ENCODE data around the gene IRX5.

Gene IRX5

DNA sequence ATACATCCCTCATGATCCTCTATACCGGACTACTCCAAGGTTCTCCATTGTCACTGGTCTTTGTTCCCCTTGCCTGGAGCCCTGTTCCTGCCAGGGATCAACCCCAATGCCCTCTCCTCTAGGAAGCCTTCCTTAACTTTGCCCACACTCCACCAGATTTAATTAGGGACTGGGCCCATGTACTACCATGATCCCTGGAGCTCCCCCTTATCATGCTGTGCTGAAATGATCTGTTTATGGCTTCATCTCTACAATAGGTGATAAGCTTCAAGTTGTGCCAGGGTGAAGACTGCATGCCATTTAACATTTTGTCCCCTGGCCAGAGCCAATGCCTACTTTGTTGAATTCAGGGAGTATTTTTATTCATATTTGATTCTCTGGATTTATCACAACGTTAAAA, 17.9 kb upstream of the IRX5 start:
- H3K4me3 ChIP-seq (ENCODE audit: low read depth, low read length), result no peak overlapping the region
- H3K27me3 ChIP-seq (replicated peaks), result no peaks in the 10 kb centered on the region
- no peak overlapping the region for H3K27ac ChIP-seq
- DNase-seq, result no peak
- TF ChIP-seq, protein P1, sequence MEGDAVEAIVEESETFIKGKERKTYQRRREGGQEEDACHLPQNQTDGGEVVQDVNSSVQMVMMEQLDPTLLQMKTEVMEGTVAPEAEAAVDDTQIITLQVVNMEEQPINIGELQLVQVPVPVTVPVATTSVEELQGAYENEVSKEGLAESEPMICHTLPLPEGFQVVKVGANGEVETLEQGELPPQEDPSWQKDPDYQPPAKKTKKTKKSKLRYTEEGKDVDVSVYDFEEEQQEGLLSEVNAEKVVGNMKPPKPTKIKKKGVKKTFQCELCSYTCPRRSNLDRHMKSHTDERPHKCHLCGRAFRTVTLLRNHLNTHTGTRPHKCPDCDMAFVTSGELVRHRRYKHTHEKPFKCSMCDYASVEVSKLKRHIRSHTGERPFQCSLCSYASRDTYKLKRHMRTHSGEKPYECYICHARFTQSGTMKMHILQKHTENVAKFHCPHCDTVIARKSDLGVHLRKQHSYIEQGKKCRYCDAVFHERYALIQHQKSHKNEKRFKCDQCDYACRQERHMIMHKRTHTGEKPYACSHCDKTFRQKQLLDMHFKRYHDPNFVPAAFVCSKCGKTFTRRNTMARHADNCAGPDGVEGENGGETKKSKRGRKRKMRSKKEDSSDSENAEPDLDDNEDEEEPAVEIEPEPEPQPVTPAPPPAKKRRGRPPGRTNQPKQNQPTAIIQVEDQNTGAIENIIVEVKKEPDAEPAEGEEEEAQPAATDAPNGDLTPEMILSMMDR (IDR thresholded peaks at IDR 0.05; ENCODE audit: low read depth, low read length, missing control alignments), result no peak
- H3K36me3 ChIP-seq (replicated peaks), result no peaks in the 10 kb centered on the region
- in situ Hi-C loops (cut with HindIII; ENCODE audit: low pct_ligation_motif_present, low sequenced_read_pairs), result no loop called here

DNA sequence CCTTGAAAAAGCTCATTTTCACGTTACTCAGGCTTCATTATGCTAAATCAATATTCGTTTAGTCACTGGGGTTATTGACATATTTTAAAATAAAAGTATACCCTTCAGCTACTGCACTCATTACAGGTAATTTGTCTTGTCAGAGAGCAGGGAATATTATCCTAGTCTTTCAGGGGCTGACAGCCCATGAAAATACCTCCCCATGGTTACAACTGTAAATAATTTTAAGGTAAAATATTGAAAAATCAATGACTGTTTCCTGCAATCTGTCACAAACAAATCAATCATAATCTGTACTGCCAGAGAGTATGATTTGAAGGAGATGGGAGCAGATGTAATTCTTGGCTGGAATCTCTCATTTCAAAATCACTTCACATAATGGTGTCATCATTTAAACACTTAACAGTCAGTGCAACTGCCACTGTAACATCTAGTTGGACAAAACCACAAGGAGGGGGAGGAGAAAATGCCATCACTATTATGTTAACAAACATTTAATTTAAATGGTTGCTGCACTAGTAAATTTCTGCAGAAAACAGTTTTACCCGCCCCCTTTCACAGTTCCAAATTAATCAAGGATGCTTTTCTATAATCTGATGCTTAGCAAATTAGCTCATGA, 9.3 kb upstream of the IRX5 start:
- H3K27me3 ChIP-seq (replicated peaks), result no peaks in the 10 kb centered on the region
- no peak overlapping the region for H3K4me3 ChIP-seq (ENCODE audit: low read depth, low read length)
- TF ChIP-seq, protein P1 (IDR thresholded peaks at IDR 0.05; ENCODE audit: low read depth, low read length, missing control alignments), result no peak
- no peaks in the 10 kb centered on the region for H3K36me3 ChIP-seq (replicated peaks)
- DNase-seq, result no peak
- in situ Hi-C loops (cut with HindIII; ENCODE audit: low pct_ligation_motif_present, low sequenced_read_pairs), result no loop called here
- no peak overlapping the region for H3K27ac ChIP-seq

DNA sequence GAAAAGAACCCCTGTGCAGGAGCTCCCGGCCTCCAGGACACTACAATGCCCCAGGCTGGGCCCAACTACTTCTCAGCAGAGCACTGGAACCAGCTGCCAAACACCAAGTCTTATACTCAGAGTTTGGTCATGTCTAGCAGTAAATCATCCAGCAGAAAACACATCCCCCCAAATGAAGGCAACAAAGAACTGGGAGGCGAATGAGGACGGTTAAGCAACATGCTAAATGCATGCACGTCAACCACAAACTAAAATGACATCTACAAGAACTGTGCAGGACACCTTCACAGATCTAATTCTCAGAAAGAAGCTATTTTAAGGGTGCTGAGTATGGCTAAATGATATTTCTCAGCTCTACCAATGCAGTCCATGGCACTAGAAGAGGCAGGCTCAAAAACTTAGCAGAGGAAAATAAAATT, 7.6 kb upstream of the IRX5 start:
- Histone ChIP-seq H3K4me3 (ENCODE audit: low read depth, low read length) (no peak overlapping the region), H3K36me3 (replicated peaks) (no peaks in the 10 kb centered on the region), H3K27me3 (replicated peaks) (no peaks in the 10 kb centered on the region), H3K27ac (no peak overlapping the region)
- TF ChIP-seq, protein P1 (IDR thresholded peaks at IDR 0.05; ENCODE audit: low read depth, low read length, missing control alignments), result no peak
- DNase-seq, result no peak
- in situ Hi-C loops (cut with HindIII; ENCODE audit: low pct_ligation_motif_present, low sequenced_read_pairs), result no loop called here

DNA sequence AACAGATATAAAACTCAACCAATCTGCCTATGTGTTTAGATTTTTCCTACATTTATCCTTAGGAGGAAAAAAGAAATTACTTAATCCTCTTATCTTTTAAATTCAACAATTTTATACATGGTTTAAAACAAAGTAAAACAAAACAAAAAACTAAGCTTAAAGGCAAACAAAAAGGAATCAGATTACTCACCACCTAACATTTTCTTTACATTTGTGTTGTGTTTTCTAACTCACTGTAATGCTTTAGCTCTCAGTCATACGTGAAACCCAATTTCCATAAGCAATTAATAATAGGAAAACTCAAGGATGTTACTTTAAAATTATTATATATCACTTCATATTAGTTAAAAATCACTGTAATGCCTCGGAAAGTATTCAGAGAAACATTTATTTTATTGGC, 6.7 kb upstream of the IRX5 start:
- H3K27me3 ChIP-seq (replicated peaks), result no peaks in the 10 kb centered on the region
- H3K4me3 ChIP-seq (ENCODE audit: low read depth, low read length), result no peak overlapping the region

DNA sequence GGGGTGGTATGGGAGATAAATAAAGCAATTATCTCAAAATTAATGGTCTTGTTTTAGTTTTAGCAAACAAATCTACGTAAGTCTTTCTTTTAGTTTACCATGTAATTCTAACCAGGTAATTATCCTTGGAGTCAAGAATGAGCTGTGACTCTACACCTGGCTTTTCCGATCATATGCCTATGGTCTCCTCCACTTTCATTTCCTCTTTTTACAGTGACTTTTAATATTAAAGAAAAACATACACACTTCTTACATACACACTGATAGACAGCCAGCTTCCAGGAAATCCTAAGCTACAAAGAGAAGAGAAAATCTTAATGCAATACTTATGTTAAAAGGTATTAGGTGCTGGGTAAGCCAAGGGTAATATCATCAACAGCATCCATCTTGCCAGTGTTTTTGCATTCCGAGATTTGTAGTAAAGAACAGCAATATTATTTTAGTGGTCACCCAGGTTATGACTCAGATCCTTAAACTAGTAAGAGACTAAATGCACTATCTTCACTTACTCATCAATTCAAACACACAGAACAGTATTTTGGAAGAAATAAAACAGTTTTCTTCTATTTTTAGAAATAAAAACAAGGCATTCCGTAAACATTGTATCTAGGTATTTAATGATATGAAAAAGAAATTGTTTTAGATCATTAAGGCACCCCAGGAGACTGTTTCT, 4.4 kb upstream of the IRX5 start:
- TF ChIP-seq, protein P1 (IDR thresholded peaks at IDR 0.05; ENCODE audit: low read depth, low read length, missing control alignments), result no peak
- Histone ChIP-seq H3K27me3 (replicated peaks) (no peaks in the 10 kb centered on the region), H3K27ac (no peak overlapping the region), H3K36me3 (replicated peaks) (no peaks in the 10 kb centered on the region), H3K4me3 (ENCODE audit: low read depth, low read length) (no peak overlapping the region)
- DNase-seq, result no peak
- in situ Hi-C loops (cut with HindIII; ENCODE audit: low pct_ligation_motif_present, low sequenced_read_pairs), result loop anchor here (25.0 kb wide), 1 partner anchor 639 kb away; the partner anchor contains the start of gene IRX3

More for the DNA sequence above, 6.7 kb upstream of the IRX5 start:
- H3K27ac ChIP-seq, result no peak overlapping the region
- in situ Hi-C loops (cut with HindIII; ENCODE audit: low pct_ligation_motif_present, low sequenced_read_pairs), result no loop called here
- H3K36me3 ChIP-seq (replicated peaks), result no peaks in the 10 kb centered on the region
- DNase-seq, result no peak
- TF ChIP-seq, protein P1 (IDR thresholded peaks at IDR 0.05; ENCODE audit: low read depth, low read length, missing control alignments), result no peak

All from brain microvascular endothelial cell (primary cell).